Hepatocyte (in vitro differentiated cells): ENCODE results near the gene TMEM184C.

ENCODE experiments used
- EZH2 ChIP-seq: fragments of 200-600 bp; sonication (generic); IDR thresholded peaks from 2 replicates; pipeline ENCODE4 v1.6.1; 2016; ENCODE audit warnings: antibody characterized with exemption, mild to moderate bottlenecking, borderline replicate concordance
- EZH2phosphoT487 ChIP-seq: fragments of 200-600 bp; sonication (generic); IDR thresholded peaks from one replicate; pipeline ENCODE4 v1.6.1; 2018; ENCODE audit warnings: antibody characterized with exemption, mild to moderate bottlenecking, low read depth, moderate library complexity; ENCODE audit not compliant: unreplicated experiment, severe bottlenecking
- TF ChIP-seq, protein P1 (sequence below): fragments of 200-600 bp; sonication (generic); IDR thresholded peaks from 2 replicates; pipeline ENCODE4 v1.5.1; 2016; ENCODE audit warnings: antibody characterized with exemption, mild to moderate bottlenecking; ENCODE audit not compliant: poor library complexity

DNA sequence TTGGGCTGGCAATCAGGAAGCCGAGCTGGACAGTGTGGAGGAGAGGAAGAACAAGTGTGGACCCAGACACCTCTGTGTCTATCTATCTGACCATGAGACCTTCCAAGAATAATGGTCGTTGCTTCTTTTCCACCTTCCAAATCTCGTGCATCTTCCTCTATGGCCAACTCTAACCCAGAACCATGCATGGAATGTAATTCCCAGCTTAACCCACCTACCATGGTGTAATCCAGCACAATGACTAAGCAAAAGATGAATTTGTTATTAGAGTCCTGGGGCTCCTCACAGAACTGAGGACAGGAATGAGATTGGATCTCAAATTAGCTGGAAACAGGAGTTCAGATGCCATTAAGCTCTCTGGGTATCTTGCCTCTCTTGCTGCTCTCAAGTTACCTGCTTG is 17.4 kb upstream of the TMEM184C start:
- TF ChIP-seq, protein P1, sequence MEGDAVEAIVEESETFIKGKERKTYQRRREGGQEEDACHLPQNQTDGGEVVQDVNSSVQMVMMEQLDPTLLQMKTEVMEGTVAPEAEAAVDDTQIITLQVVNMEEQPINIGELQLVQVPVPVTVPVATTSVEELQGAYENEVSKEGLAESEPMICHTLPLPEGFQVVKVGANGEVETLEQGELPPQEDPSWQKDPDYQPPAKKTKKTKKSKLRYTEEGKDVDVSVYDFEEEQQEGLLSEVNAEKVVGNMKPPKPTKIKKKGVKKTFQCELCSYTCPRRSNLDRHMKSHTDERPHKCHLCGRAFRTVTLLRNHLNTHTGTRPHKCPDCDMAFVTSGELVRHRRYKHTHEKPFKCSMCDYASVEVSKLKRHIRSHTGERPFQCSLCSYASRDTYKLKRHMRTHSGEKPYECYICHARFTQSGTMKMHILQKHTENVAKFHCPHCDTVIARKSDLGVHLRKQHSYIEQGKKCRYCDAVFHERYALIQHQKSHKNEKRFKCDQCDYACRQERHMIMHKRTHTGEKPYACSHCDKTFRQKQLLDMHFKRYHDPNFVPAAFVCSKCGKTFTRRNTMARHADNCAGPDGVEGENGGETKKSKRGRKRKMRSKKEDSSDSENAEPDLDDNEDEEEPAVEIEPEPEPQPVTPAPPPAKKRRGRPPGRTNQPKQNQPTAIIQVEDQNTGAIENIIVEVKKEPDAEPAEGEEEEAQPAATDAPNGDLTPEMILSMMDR, result no peak
- TF ChIP-seq EZH2 (no peak), EZH2phosphoT487 (no peak)
